ENCODE measurements around the gene LRIF1.
"Not testable (repeated sequence)": the region's sequence is repeated elsewhere in the genome, so short reads cannot be mapped to it uniquely, and the experiment has no call there.

LRIF1 gene

GRCh38 chr1:110948038-110948810 lies 15.5 kb downstream of the LRIF1 start:
- no peak for DNase-seq (ENCODE audit: low read depth in 2 of 2)

- no peak for DNase-seq (ENCODE audit: low read depth in 2 of 2)
Observed at GRCh38 chr1:110945626-110946025, 18.1 kb downstream of the LRIF1 start.

- DNase-seq (ENCODE audit: low read depth in 2 of 2) = no peak
Observed at GRCh38 chr1:110944806-110945205, 18.9 kb downstream of the LRIF1 start.

- DNase-seq (ENCODE audit: low read depth in 2 of 2) = no peak
Observed at GRCh38 chr1:110936567-110936966, 27.2 kb downstream of the LRIF1 start.

GRCh38 chr1:110931097-110931496 lies 32.6 kb downstream of the LRIF1 start:
- DNase-seq (ENCODE audit: low read depth in 2 of 2) = not testable (repeated sequence)

- no peak for DNase-seq (ENCODE audit: low read depth in 2 of 2)
Observed at GRCh38 chr1:110928904-110929303, 34.8 kb downstream of the LRIF1 start.

GRCh38 chr1:110928191-110928590 lies 35.5 kb downstream of the LRIF1 start:
- no peak for DNase-seq (ENCODE audit: low read depth in 2 of 2)

- no peak for DNase-seq (ENCODE audit: low read depth in 2 of 2)
Observed at GRCh38 chr1:110927484-110928075, 36.1 kb downstream of the LRIF1 start.

GRCh38 chr1:110921953-110922352 lies 41.8 kb downstream of the LRIF1 start:
- DNase-seq (ENCODE audit: low read depth in 2 of 2) = no peak

- DNase-seq (ENCODE audit: low read depth in 2 of 2) = no peak
Observed at GRCh38 chr1:110918016-110918415, 45.7 kb downstream of the LRIF1 start.

- DNase-seq (ENCODE audit: low read depth in 2 of 2) = peak in 1 of 2 donors; percentile 15
Observed at GRCh38 chr1:110916669-110917306, 46.9 kb downstream of the LRIF1 start.

- DNase-seq (ENCODE audit: low read depth in 2 of 2) = no peak
Observed at GRCh38 chr1:110916274-110916668, 47.5 kb downstream of the LRIF1 start.

GRCh38 chr1:110915804-110916203 lies 47.9 kb downstream of the LRIF1 start:
- no peak for DNase-seq (ENCODE audit: low read depth in 2 of 2)

GRCh38 chr1:110914676-110915075 lies 49.0 kb downstream of the LRIF1 start:
- DNase-seq (ENCODE audit: low read depth in 2 of 2) = no peak

GRCh38 chr1:110912784-110913183 lies 50.9 kb downstream of the LRIF1 start:
- DNase-seq (ENCODE audit: low read depth in 2 of 2) = no peak

GRCh38 chr1:110903853-110904500 lies 59.7 kb downstream of the LRIF1 start:
- no peak for DNase-seq (ENCODE audit: low read depth in 2 of 2)

GRCh38 chr1:110902820-110903463 lies 60.8 kb downstream of the LRIF1 start:
- no peak for DNase-seq (ENCODE audit: low read depth in 2 of 2)

- DNase-seq (ENCODE audit: low read depth in 2 of 2) = no peak
Observed at GRCh38 chr1:110899458-110899843, 64.3 kb downstream of the LRIF1 start.

GRCh38 chr1:110898734-110899457 lies 64.8 kb downstream of the LRIF1 start:
- DNase-seq (ENCODE audit: low read depth in 2 of 2) = no peak

- DNase-seq (ENCODE audit: low read depth in 2 of 2) = no peak
Observed at GRCh38 chr1:110897681-110898080, 66.0 kb downstream of the LRIF1 start.
